ENCODE data around the gene PRKG1. TPM values are rescaled to one million over a fixed set of nuclear protein-coding genes. Genes with fewer than 3 reads are reported as not detected.

PRKG1 gene
- total RNA-seq, 1 experiment from 2014 or later, result 0.09 TPM

DNA sequence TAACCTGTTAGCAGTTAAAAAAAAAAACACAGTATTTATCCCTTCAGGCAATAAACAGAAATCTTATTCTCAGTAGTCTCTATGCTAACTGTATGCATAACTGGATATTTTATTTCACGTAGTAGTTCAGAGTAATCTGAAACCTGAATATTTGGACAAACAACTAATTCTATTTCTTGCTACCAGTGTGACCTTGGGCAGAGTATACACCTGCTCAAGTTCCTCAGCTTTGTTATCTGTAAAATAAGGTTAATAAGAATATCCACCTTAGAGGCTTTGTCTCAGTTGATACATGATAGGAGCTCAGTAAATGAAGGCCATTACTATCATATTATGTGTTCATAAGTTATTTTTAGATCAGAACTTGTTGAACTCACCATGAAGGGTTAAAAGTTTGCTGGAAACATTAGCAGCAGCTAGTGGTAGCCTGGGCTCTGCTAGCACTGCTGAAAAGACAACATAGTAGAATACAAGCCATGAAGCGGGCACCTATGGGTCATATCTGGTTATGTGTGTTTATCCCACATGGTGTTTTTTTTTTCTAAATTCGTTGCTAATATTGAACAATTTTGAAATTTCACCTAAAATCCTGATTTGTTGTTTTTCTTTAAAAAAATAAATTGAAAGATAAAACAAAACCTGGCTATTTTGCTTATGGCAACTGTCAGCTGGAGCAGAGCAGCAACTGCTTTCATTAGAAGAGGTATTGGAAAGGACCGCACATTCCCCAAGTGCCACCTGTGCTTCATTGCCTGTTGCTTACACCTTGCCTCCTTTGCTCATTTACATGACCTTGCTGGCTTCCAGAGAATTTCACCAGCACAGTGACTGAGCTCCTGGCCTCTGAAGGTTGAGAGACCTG is 303.0 kb downstream of the PRKG1 start:
- intact Hi-C loops (cut with micrococcal nuclease; ENCODE audit: unreplicated experiment), result no loop called here
- Mint-ChIP-seq H3K9me3 (ENCODE audit: unreplicated experiment) (no peaks in the 10 kb centered on the region), H3K36me3 (ENCODE audit: insufficient read depth, unreplicated experiment) (no peaks in the 10 kb centered on the region), H3K4me1 (ENCODE audit: low read depth, unreplicated experiment) (no peaks in the 10 kb centered on the region), H3K27ac (ENCODE audit: unreplicated experiment) (no peak overlapping the region), H3K4me3 (ENCODE audit: unreplicated experiment) (no peak overlapping the region), H3K27me3 (ENCODE audit: insufficient read depth, unreplicated experiment) (peaks cover 4% of the 10 kb centered on the region)
- ChIA-PET CTCF (no interaction called here), POLR2A (no interaction called here)
- Histone ChIP-seq H3K4me3 (ENCODE audit: low read depth, low read length) (no peak overlapping the region), H3K27me3 (replicated peaks; ENCODE audit: control insufficient read depth, insufficient read depth, low read length) (no peaks in the 10 kb centered on the region), H3K36me3 (ENCODE audit: control insufficient read depth, insufficient read depth, low read length) (no peaks in the 10 kb centered on the region), H3K4me1 (no peaks in the 10 kb centered on the region), H3K9me3 (no peaks in the 10 kb centered on the region)
- no TSS peak for BruUV-seq (replicated peaks)
- TF ChIP-seq CTCF (IDR thresholded peaks at IDR 0.05; ENCODE audit: insufficient read depth in 1 of 2, low read depth in 1 of 2, low read length in 1 of 2, severe bottlenecking in 1 of 2, unreplicated experiment in 1 of 2), result no peak
- DNase-seq, result no peak

DNA sequence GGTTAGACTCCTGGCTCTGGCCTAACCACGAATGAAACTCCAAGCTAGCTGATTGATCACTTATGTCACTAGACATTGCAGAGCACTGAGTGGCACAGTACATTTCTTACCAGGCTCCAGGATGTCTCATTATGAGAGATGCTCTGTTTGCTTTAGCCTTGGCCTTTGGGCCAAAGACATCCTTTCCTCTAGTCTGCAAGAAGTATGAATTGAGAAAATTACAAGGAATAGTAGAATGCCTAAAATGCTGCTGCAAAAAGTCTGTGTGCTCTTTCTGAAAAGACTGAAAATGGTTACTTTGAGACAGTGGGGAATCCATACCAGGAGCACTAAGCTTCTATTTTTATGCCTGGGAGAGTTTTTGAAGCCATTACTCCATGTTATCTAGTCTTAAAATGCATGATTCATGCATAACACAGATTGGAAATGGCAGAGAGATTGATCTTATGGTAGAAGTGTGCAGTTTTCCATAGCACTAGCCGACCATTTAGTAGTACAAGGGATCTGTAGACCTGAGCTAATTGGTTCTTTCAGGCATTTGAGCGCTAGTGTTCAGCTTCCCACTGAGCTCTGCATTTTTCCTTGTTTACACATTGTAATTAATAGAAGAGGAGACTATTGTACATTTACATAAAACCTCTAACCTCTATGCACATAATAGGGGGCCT is 303.8 kb downstream of the PRKG1 start:
- Mint-ChIP-seq H3K36me3 (ENCODE audit: insufficient read depth, unreplicated experiment) (no peaks in the 10 kb centered on the region), H3K4me3 (ENCODE audit: unreplicated experiment) (no peak overlapping the region), H3K27me3 (ENCODE audit: insufficient read depth, unreplicated experiment) (peaks cover 5% of the 10 kb centered on the region), H3K4me1 (ENCODE audit: low read depth, unreplicated experiment) (no peaks in the 10 kb centered on the region), H3K9me3 (ENCODE audit: unreplicated experiment) (no peaks in the 10 kb centered on the region), H3K27ac (ENCODE audit: unreplicated experiment) (no peak overlapping the region)
- TF ChIP-seq CTCF (IDR thresholded peaks at IDR 0.05; ENCODE audit: insufficient read depth in 1 of 2, low read depth in 1 of 2, low read length in 1 of 2, severe bottlenecking in 1 of 2, unreplicated experiment in 1 of 2), result no peak
- no TSS peak for BruUV-seq (replicated peaks)
- H3K36me3 ChIP-seq (ENCODE audit: control insufficient read depth, insufficient read depth, low read length), result no peaks in the 10 kb centered on the region
- H3K9me3 ChIP-seq, result no peaks in the 10 kb centered on the region
- POLR2A ChIA-PET, result interaction anchor here (0.7 kb wide), 1 partner anchor 14 kb away, joined by 4 read pairs; no protein-coding TSS in a partner anchor
- intact Hi-C loops (cut with micrococcal nuclease; ENCODE audit: unreplicated experiment), result no loop called here
- H3K27me3 ChIP-seq (replicated peaks; ENCODE audit: control insufficient read depth, insufficient read depth, low read length), result no peaks in the 10 kb centered on the region
- no peak overlapping the region for H3K4me3 ChIP-seq (ENCODE audit: low read depth, low read length)
- CTCF ChIA-PET, result interaction anchor here (0.6 to 1.1 kb wide), 2 partner anchors 12 to 756 kb away, joined by 3 read pairs; no protein-coding TSS in a partner anchor
- no peaks in the 10 kb centered on the region for H3K4me1 ChIP-seq
- DNase-seq, result no peak

GRCh38 chr10:51382181-51382580 is 307.9 kb downstream of the PRKG1 start:
- Mint-ChIP-seq H3K4me1 (ENCODE audit: low read depth, unreplicated experiment) (no peaks in the 10 kb centered on the region), H3K36me3 (ENCODE audit: insufficient read depth, unreplicated experiment) (no peaks in the 10 kb centered on the region), H3K4me3 (ENCODE audit: unreplicated experiment) (no peak overlapping the region), H3K27ac (ENCODE audit: unreplicated experiment) (no peak overlapping the region), H3K9me3 (ENCODE audit: unreplicated experiment) (no peaks in the 10 kb centered on the region), H3K27me3 (ENCODE audit: insufficient read depth, unreplicated experiment) (peaks cover 5% of the 10 kb centered on the region)
- no peaks in the 10 kb centered on the region for H3K9me3 ChIP-seq
- ChIA-PET CTCF (no interaction called here), POLR2A (interaction anchor here (0.6 kb wide), 1 partner anchor 12 kb away, joined by 3 read pairs; no protein-coding TSS in a partner anchor)
- DNase-seq, result no peak
- BruUV-seq (replicated peaks), result no TSS peak
- no peaks in the 10 kb centered on the region for H3K27me3 ChIP-seq (replicated peaks; ENCODE audit: control insufficient read depth, insufficient read depth, low read length)
- intact Hi-C loops (cut with micrococcal nuclease; ENCODE audit: unreplicated experiment), result no loop called here
- H3K36me3 ChIP-seq (ENCODE audit: control insufficient read depth, insufficient read depth, low read length), result no peaks in the 10 kb centered on the region
- H3K4me1 ChIP-seq, result no peaks in the 10 kb centered on the region
- TF ChIP-seq CTCF (IDR thresholded peaks at IDR 0.05; ENCODE audit: insufficient read depth in 1 of 2, low read depth in 1 of 2, low read length in 1 of 2, severe bottlenecking in 1 of 2, unreplicated experiment in 1 of 2), result no peak
- H3K4me3 ChIP-seq (ENCODE audit: low read depth, low read length), result no peak overlapping the region

Data from Caco-2 (cell line).